Activated naive CD4-positive, alpha-beta T cell treated with anti-CD3 and anti-CD28 coated beads, Interleukin-2, amount 50 U/mL, for 16 hours (primary cell): Measurements from ENCODE around the gene PRTG.
"Not testable (repeated sequence)": the region's sequence is repeated elsewhere in the genome, so short reads cannot be mapped to it uniquely, and the experiment has no call there.

Experiments
- DNase-seq: peaks from one replicate; pipeline ENCODE4 v3.0.0-alpha.2; 2020

PRTG gene

GRCh38 chr15:55742927-55743728 lies at the start of gene PRTG:
Gene PRTG, minus strand, starts transcription at chr15:55743152. Its CDS starts 221 bp downstream, at chr15:55742931.
- DNase-seq: no peak

GRCh38 chr15:55791551-55792400 lies 48.8 kb upstream of the PRTG start:
- DNase-seq: no peak

GRCh38 chr15:55789066-55789660 lies 46.2 kb upstream of the PRTG start:
- DNase-seq: peak; percentile 45

- no peak for DNase-seq
Observed at GRCh38 chr15:55786341-55786740, 43.4 kb upstream of the PRTG start.

- not testable (repeated sequence) for DNase-seq
Observed at GRCh38 chr15:55785593-55785992, 42.6 kb upstream of the PRTG start.

- DNase-seq: no peak
Observed at GRCh38 chr15:55784286-55784685, 41.3 kb upstream of the PRTG start.

- DNase-seq: no peak
Observed at GRCh38 chr15:55782901-55783300, 39.9 kb upstream of the PRTG start.

GRCh38 chr15:55780292-55780691 lies 37.3 kb upstream of the PRTG start:
- DNase-seq: no peak

- DNase-seq: no peak
Observed at GRCh38 chr15:55778932-55779331, 36.0 kb upstream of the PRTG start.

GRCh38 chr15:55775316-55775715 lies 32.4 kb upstream of the PRTG start:
- no peak for DNase-seq

GRCh38 chr15:55774113-55774970 lies 31.4 kb upstream of the PRTG start:
- DNase-seq: peak; percentile 28

GRCh38 chr15:55770806-55771205 lies 27.9 kb upstream of the PRTG start:
- DNase-seq: no peak

GRCh38 chr15:55770261-55770660 lies 27.3 kb upstream of the PRTG start:
- no peak for DNase-seq

GRCh38 chr15:55768670-55769185 lies 25.8 kb upstream of the PRTG start:
- no peak for DNase-seq

GRCh38 chr15:55766676-55767075 lies 23.7 kb upstream of the PRTG start:
- no peak for DNase-seq

- no peak for DNase-seq
Observed at GRCh38 chr15:55764398-55764797, 21.4 kb upstream of the PRTG start.

GRCh38 chr15:55758580-55758986 lies 15.6 kb upstream of the PRTG start:
- no peak for DNase-seq

- not testable (repeated sequence) for DNase-seq
Observed at GRCh38 chr15:55753433-55753832, 10.5 kb upstream of the PRTG start.

- no peak for DNase-seq
Observed at GRCh38 chr15:55750706-55751105, 7.8 kb upstream of the PRTG start.

- no peak for DNase-seq
Observed at GRCh38 chr15:55743729-55744655, 1.0 kb upstream of the PRTG start.

GRCh38 chr15:55742498-55742926 lies 440 bp downstream of the PRTG start:
- peak; percentile 19 for DNase-seq
